NCI-H1436 (cell line): ENCODE measurements around the gene BARHL1.

ENCODE experiments used
- DNase-seq: peaks from one replicate; lab custom pipeline; 2025; lab: John Stamatoyannopoulos, UW

BARHL1 gene

DNA sequence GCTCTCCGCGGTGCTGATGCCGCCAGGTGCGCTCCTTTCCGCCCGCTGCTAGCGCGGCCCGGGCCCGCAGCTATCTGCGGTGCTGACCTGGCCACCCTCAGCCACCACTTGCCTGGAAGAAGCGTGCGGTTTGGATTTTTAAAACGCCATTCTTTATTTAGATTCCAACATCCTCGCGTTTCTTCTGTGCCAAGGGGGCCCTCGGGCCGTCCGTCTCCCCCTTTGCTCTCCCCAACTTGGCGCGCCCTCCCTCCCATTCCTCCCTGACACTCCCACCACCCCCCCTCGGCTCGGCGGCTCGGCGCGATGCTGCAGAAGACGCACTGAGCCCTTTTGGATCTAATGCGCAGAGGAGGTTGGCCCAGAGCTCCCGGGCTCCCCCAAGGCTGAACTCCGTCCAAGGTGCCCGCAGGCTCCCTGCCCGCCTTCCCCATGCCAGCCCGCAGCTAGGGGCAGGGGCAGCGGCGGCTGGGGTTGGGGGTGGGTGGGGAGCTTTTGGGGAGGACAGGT lies at the start of gene BARHL1:
Gene BARHL1 (plus strand): TSS at position 331 of the 510 bp plus-strand sequence. CDS start 192 bp downstream, outside the sequence.
- no peak for DNase-seq

DNA sequence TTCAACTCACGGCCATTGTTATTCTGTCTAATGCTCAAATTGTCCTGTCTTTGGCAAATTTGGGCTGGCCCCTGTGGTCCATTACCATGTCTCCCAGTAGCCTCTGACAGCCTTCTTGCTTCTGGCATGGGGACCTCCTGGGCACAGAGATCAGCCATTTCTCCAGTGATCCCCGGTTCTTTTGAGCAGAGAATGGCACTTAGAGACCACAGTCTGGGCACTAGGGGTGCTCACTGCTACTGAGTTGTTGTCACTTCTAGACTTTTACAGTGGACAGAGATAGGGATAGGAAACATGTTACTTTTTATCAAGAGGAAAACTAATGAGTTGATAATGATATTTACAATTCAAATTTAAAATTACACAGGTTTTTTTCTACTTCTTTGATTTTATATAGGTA lies 47.6 kb upstream of the BARHL1 start:
- DNase-seq: no peak

DNA sequence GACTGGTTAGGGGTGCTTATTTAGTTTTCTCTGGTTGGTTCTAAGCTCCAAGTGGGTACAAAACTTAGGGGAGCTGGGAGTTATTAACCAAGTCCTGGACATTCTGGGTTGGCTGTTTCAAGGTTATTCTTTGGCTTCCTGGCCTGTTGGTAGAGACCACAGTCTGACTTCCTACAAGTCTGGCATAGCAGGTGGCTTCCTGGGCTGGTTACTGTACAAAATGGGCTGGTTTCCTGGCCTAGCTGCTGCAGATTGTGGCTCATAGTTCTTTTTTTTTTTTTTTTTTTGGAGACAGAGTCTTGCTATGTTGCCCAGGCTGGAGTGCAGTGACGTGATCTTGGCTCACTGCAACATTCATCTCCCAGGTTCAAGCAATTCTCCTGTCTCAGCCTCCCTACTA lies 46.3 kb upstream of the BARHL1 start:
- no peak for DNase-seq

DNA sequence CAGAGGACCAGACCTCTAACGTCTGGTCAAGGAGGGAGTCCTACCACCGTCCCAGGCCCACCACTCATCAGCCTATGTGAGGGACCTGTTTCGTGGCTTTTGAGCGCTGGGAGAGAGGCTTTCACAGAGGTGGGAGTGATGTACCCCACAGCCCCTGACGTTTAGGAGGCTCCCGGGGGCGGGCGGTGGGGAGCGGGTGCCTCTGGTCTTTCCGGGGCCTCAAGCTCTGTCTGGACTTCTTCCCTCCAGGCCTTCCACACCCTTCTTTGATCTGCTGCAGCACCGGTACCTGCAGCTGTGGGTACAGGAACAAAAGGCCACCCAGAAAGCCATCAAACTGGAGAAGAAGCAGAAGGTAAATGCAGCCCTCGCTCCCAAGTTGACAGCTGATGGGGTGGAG lies 45.1 kb upstream of the BARHL1 start:
- no peak for DNase-seq

DNA sequence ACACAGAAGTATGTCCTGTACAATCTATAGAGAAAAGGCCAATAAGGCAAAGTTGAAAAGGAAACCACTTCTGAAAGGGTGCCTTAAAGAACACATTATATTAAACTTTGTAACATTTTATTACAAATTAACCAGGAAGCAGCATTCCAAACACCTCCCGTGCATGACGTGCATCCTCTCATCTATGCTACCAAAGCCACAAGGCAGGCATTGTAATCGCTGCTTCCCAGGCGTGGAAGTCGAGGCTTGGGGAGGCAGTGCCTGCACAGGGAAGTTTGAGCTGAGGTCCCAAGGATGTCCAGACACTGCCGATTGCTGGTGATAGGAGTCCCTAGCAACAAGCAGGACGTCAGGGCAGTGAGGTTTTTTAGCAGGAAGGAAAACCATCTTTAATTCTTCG lies 44.3 kb upstream of the BARHL1 start:
- no peak for DNase-seq

DNA sequence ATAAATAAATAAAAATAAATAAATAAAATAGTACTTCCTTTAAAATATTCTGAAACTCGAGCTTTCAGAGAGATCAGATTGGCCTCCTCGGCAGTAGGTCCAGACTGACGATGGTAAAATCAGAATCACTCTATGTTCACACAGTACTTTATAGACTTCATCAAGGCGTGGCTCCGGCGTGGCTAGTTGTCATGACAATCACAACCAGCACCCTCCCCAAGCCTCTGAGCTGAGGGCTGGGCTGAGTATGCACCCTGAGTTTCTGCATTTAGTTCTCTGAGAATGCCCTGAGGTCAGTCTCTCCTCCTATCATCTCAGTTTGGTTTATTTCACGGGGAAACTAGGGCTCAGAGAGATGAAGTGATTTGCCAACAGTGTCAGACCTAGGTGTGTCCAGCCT lies 43.3 kb upstream of the BARHL1 start:
- no peak for DNase-seq

DNA sequence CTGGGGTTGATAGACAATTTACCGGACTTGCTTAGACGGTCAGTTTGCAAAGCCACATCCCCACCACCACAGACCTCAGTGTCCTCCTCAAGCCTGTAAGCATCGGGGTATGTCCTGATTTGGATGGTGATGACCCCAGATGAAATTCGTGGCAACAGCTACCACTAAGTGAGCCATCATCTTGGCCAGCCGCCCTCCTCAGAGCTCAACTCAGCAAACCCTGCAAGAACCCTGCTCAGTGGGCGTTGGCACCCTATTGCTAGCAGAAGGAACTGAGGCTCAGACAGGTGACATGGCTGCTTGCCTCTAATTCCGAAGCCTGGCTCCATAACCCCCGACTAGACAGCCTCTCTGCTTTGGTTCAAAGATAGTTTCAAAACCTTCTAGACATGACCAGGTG lies 41.4 kb upstream of the BARHL1 start:
- DNase-seq: no peak

DNA sequence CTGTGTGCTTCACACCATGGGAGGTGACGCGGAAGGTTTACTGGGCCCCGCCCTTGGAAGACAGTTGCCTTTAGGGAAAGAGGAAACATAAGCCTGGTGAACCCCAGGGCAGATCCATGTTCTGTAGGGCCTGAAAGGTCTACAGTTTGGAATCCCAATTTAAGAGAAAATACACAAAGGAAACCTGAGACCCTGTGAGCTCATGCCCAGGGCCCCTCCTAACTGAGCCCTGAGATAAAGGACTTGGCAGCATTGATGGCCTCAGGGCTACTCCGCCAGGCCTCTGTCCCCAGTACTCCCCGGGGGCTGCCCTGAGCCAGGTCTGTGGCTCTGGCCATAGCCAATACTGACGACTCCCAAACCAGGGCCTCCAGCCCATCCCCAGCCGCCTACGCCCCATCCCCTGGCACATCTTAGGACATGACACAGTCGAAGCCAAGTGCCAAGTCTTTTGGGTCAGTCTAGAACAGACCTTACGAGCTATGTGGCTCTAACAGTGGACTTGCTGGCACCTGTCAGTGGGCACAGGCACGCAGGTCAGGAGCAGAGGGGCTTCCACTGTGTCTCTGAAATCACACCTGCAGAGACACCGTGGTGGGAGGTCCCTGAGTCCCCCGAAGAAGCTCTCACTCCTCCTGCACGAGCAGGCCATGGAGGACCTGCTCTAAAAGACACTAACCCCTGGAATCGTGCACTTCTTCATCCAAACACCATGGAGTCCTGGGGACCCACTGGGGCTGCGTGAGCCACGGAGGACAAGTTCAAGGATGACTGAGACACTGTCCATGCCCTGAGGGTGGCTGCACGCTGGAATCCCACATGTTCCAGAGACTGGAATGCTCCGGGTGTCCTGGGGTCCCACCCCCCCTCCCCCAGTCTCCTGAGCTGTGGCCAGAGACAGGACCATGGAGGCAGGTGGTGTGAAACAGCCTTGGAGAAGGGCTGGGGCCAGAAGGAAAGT lies 40.3 kb upstream of the BARHL1 start:
- DNase-seq: no peak

DNA sequence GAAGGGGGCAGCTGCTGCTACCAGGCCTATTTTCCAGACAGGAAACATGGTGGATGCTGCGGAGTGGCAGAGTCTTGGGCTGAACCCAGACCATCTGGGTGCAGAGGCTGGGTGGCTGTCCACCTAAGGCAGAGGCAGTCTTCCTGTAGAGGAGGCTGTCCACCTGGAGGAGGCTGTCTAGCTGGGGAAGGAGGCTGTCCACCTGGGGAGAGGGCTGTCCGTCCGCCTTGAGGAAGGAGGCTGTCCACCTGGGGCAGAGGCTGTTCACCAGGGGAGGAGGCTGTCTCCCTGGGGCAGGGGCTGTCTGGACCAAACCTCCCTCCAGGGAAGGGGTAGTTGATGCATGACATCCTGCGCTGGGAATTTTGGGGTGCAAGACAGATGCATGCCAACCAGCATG lies 39.2 kb upstream of the BARHL1 start:
- no peak for DNase-seq

DNA sequence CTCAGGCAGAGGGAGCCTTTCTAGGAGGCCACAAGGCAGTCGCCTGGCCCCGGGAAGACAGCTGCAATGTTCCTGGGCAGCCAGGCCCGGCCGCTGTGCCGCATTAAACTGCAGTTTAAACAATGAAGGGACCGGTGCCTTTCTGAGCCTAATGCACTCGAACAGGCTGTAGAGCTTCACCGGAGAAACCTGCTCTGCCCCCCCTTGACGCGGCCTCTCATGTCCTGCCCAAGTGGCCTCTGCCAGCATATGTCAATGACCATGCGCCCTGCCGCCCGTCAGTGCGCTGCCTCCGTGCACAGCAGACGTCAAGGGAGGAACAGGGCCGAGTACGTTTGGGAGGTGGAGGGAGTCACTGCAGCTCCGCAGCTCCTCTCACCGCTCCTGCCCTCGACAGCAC lies 38.4 kb upstream of the BARHL1 start:
- DNase-seq: no peak

DNA sequence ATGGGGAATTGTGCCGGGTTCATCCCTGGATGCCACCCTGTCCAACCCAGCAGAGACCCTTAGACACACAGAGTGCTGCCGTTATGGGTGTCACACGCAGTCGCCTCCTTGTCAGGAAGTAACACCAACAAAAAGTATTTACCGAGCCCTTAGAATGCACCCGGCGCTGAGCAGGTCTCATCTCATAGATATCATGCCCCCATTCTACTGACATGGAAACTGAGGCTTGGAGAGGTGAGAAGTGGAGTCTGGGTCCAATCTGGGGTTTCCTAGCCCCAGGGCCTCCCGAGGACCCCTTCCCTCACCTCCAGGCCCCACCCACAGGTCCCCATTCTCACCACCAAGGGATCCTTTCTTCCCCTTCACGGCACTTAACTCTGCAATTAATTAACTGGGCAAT lies 36.8 kb upstream of the BARHL1 start:
- no peak for DNase-seq

DNA sequence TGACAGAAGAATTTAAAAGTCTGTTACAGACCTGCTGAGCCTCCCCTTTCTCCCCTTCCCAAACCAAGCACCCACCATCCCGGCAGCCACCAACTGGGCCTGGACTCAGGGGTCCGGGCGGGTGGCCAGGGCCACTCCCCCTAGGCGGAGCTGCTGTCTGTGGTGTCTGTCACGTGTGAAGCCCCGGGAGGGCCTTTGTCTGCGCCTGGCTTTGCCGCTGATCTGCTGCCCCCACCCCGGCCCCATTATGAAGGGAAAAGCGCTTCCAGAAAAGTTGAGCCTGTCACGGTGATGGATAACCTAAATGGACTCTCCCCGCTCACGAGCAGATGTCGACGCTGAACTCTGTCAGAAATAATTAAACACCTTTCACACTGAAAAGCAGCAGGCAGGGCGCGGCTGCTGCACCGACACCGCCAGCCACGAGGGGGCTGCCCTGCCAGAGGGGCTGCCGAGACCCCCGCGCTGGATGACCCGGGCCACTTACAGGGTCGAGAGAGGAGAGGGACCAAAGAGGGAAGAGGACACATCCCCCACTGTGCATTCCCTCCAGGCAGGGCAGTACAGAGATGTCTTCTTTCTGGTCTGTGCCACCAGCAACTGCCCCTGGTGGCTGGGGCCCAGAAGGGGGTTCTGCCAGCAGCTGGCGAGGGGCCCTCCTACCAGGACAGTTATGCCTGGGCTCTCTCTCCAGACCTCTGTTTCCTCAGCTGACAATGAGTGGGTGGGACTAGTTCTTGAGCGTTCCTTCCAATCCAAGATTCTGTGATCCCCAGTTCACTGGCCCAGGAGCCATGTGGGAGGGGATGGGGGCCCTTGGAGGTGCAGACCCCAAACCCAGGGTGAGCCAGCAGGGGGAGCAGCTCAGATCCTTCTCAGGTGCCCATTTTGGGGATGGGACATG lies 36.0 kb upstream of the BARHL1 start:
- DNase-seq: peak; percentile 54

DNA sequence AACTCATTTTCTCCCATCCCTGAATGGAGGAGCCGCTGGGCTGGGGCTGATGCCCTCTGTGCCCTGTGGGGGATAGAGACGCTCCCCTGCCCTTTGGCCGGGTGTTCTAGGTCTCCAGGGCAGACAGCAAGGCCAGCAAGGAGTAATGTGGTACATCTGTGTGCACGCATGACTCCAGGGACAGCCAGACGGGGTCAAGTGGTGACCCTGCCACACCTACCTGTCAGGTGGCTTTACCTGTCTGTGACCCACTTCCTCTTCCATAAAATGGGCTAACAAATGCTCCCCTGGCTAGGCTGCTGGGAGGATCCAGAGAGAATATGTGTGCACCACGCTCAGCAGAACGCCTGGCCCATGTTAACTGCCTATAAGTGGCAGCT lies 35.4 kb upstream of the BARHL1 start:
- DNase-seq: no peak

DNA sequence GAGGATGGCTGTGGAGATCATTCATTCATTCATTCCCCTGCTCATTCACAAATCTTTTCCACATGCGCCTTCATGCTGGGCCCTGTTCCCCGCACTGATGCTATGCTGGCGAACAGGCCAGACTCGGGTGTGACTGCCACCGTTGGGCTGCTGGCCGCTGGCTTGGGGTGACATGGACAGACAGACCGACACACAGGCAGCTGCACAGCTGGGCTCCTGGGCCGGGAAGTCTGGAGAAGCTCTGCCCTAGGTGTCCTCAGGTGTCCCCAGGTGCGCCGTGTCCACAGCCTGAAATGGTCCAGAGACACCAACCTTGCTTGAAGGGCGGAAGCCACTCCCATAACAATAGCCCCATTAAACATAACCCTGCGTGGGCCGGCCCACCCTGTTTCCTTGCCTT lies 35.0 kb upstream of the BARHL1 start:
- DNase-seq: no peak

DNA sequence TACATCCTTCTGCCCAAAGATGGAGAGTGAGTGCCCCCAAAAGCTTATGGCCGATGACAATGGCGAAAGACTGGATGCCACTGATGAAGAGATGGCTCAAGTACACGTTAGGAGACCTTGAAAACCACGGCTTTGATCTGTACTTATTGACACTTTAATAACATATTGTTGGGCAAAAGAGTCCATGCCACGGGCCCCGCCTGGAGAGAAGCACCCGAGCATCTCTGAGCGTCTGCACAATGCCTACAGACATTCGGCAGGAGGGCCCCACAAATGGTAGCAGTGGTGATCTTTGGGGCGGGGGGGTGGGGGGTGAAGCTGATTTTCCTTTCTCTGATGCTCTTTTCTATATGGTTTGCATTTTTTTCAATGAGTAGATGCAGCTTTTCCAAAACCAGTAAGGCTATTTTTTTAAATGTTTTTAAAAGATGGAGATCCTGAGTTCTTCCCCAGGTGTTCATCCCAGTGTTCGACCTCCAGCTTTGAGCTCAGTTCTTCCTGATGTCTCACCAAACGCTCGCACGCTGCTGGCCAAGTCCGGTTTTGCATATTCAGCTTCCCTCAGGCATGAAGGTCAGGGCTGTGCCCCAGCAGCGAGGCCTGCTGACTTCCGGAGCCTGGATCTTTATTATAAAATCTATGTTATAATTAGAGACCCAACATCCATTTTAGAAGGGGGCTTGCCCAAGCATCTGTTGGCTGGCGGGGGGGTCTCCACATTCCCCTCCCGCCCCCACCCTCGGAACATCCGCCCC lies 34.3 kb upstream of the BARHL1 start:
- DNase-seq: no peak

DNA sequence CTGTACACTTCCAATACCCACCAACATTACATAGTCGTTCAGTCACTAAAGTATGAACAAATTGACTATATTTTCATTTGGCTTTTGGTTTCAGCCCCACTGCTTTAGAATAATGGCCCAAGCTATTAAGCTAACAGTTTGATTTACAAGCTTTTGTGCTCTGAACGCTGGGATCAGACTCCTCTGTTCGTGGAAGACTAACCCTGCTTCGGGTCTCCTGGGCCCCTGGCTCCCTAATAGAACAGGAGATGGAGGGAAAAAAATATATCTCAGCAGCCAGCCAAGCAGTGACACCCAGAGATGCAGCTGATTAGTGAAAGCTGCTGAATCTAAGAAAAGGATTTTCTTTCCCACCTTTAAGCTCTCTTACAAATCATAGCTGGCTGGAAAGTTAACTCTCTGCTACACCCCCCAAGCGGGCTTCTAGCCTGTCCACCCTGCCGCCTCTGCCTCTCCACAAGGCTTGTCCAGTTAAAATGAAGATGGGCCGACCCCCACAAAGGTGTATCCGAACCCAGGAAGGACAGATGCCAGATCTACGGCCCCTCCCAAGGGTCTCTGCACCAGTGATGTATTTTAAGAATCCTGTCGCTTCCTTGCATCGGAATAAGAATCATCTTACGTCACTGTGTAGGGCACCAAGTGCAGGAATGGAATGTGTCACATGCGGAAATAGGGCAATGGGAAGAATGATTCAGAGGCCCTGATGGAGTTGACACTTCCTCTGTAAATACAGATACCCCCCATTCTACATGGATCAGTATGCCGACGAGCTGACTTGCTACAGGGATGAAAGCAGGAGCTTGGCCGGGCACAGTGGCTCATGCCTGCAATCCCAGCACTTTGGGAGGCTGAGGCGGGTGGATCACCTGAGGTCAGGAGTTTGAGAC lies 33.4 kb upstream of the BARHL1 start:
- DNase-seq: peak; percentile 18

DNA sequence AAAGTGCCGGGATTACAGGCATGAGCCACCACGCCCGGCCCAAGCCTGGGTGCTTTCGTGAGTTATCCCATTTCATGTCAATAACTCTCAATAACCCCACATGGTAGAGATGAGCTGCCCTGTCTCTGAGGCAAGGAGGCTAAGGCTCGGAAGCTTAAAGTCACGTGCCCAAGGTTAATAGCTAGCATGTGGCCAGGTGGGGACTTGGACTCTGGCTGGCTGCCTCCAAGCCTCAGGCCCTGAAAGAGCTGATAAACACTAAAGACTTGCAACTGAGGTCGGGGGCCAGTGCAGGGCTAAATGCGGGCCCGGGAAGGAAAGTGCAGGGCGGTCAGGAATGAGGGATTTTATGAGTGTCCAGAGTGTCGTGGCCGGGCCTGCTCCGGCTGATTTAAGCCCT lies 30.9 kb upstream of the BARHL1 start:
- no peak for DNase-seq

DNA sequence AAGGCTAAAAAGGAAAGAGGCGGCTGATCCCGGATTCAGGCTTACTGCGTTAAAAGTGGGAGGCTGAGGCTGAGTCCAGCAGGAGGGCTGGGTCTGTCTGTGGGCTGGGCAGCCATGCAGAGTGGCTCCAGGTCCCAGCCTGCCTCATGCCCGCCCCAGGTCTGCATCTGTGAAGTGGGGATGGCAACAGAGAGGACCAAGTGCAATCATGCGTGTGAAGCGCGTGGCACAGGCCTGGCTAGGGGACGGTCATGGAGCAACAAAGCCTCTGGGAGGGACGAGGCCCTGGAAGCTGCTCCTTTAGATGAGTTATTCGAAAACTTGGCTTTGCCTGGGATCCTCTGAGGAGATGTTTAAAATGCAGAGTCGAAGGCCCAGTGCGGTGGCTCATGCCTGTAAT lies 30.4 kb upstream of the BARHL1 start:
- no peak for DNase-seq

DNA sequence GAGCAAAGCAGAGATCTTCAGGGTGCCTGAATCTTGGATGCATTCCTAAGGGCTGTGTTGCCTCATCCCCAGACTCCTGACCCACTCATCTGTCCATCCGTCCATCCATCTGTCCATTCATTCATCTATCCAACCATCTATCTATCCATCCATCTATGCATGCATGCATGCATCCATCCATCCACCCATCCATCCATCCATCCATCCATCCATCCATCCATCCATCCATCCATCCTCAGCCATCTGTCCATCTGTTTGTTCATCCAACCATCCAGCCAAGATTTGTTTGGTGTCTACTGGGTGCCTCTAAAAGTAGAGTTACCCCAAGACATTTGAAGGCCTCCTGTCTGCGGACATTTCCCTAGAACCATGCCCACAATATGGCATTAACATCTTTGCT lies 27.7 kb upstream of the BARHL1 start:
- DNase-seq: no peak

DNA sequence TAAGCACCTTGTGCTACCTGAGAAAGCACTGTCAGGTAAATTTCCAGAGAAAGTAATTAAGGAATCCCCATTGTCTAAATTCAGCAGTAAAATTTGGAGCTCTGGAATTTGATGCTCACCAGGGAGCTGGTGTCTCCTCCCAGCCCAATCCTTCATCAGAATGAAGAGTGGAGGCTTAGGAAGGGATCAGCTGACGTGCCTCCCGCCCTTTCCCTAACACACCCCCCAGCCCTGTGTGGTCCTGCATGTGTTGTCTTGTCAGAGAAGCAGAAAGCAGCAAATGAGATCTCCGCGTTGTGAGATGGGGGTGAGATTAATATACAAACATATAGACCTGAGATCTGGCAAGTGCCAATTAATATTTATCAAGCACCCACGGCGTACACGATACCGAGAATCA lies 26.9 kb upstream of the BARHL1 start:
- no peak for DNase-seq

DNA sequence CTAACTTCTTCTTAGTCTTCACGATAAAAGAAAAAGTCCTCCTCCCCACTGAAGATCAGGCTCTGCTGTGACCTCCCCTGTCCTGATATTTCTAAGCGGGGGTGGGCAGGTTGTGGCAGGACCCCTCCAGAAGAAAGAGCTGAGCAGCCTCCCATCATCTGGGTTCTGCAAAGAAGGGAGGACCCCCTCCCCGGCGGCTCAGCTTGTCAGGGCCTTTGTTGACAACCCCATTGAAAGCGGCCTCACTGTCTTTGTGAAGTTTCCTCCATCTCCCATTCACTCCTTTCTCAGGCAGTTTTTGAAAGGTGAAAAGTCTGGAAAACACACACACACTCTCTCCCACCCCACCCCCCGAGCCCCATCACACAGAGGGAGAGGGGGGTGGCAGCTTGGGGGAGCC lies 26.2 kb upstream of the BARHL1 start:
- no peak for DNase-seq
